Raji (cell line): ENCODE results near the gene SOWAHC.

Source experiments
- POLR2A ChIP-seq: IDR thresholded peaks from 2 replicates; pipeline ENCODE4 v1.6.1; 2011; ENCODE audit warnings: low read depth, low read length, control low read depth; ENCODE audit not compliant: insufficient read depth

The SOWAHC gene

GRCh38 chr2:109613922-109614714 is at the start of gene SOWAHC, which contains the start of gene SEPTIN10:
Gene SOWAHC, plus strand, starts transcription at chr2:109614364. Its CDS starts 126 bp downstream, at chr2:109614490.
Gene SEPTIN10, minus strand, starts transcription at chr2:109613966. Its CDS starts 139 bp downstream, at chr2:109613827.
- no peak for TF ChIP-seq POLR2A

GRCh38 chr2:109575373-109575772 is 38.8 kb upstream of the SOWAHC start:
- no peak for TF ChIP-seq POLR2A

GRCh38 chr2:109582928-109583895 is 31.0 kb upstream of the SOWAHC start:
- no peak for TF ChIP-seq POLR2A

- no peak for TF ChIP-seq POLR2A
These were observed 27.5 kb upstream of the SOWAHC start for GRCh38 chr2:109586687-109587086.

- no peak for TF ChIP-seq POLR2A
These were observed 23.0 kb upstream of the SOWAHC start for GRCh38 chr2:109591206-109591605.

- no peak for TF ChIP-seq POLR2A
These were observed 21.3 kb upstream of the SOWAHC start for GRCh38 chr2:109592905-109593304.

- TF ChIP-seq POLR2A = no peak
These were observed 19.8 kb upstream of the SOWAHC start for GRCh38 chr2:109594246-109594885.

- no peak for TF ChIP-seq POLR2A
These were observed 18.5 kb upstream of the SOWAHC start for GRCh38 chr2:109595644-109596043.

GRCh38 chr2:109597283-109597682 is 16.9 kb upstream of the SOWAHC start:
- TF ChIP-seq POLR2A = no peak

- no peak for TF ChIP-seq POLR2A
These were observed 12.4 kb upstream of the SOWAHC start for GRCh38 chr2:109601783-109602182.

GRCh38 chr2:109602617-109603188 is 11.5 kb upstream of the SOWAHC start:
- no peak for TF ChIP-seq POLR2A

GRCh38 chr2:109604597-109604996 is 9.6 kb upstream of the SOWAHC start:
- TF ChIP-seq POLR2A = no peak

GRCh38 chr2:109607766-109608165 is 6.4 kb upstream of the SOWAHC start:
- TF ChIP-seq POLR2A = no peak

GRCh38 chr2:109609352-109610024 is 4.7 kb upstream of the SOWAHC start:
- no peak for TF ChIP-seq POLR2A
